ENCODE measurements around the gene OPCML. TPM values are rescaled to one million over a fixed set of nuclear protein-coding genes. Genes with fewer than 3 reads are reported as not detected.

Gene OPCML
- total RNA-seq, 1 experiment from 2014 or later = not detected

DNA sequence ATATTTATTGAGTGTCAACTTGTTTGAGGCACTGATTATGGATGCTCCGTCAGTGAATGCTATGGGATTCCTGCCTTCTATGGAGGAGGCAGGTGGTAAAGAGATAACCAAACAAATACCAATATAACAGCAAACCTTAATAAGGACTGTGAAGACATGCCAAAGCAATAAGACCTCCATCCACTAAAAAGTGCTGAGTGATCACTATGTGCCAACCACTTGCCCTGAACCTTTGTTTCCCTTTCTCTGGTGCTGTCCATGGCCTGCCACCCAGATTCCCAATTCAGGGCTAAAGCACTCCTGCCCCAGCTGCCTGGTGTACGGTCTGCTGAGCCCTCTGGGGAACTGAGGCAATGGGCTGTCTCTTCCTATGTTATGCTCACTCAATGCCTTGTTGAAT is 1074.9 kb downstream of the OPCML start:
- TF ChIP-seq, protein P1, sequence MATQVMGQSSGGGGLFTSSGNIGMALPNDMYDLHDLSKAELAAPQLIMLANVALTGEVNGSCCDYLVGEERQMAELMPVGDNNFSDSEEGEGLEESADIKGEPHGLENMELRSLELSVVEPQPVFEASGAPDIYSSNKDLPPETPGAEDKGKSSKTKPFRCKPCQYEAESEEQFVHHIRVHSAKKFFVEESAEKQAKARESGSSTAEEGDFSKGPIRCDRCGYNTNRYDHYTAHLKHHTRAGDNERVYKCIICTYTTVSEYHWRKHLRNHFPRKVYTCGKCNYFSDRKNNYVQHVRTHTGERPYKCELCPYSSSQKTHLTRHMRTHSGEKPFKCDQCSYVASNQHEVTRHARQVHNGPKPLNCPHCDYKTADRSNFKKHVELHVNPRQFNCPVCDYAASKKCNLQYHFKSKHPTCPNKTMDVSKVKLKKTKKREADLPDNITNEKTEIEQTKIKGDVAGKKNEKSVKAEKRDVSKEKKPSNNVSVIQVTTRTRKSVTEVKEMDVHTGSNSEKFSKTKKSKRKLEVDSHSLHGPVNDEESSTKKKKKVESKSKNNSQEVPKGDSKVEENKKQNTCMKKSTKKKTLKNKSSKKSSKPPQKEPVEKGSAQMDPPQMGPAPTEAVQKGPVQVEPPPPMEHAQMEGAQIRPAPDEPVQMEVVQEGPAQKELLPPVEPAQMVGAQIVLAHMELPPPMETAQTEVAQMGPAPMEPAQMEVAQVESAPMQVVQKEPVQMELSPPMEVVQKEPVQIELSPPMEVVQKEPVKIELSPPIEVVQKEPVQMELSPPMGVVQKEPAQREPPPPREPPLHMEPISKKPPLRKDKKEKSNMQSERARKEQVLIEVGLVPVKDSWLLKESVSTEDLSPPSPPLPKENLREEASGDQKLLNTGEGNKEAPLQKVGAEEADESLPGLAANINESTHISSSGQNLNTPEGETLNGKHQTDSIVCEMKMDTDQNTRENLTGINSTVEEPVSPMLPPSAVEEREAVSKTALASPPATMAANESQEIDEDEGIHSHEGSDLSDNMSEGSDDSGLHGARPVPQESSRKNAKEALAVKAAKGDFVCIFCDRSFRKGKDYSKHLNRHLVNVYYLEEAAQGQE (IDR thresholded peaks at IDR 0.05; ENCODE audit: insufficient read depth in 1 of 2, low read depth in 2 of 2, low read length in 1 of 2) = no peak
- TF ChIP-seq SIN3A (IDR thresholded peaks at IDR 0.05; ENCODE audit: borderline replicate concordance, insufficient read depth, low read depth, low read length) = no peak
- TF ChIP-seq, protein P2, sequence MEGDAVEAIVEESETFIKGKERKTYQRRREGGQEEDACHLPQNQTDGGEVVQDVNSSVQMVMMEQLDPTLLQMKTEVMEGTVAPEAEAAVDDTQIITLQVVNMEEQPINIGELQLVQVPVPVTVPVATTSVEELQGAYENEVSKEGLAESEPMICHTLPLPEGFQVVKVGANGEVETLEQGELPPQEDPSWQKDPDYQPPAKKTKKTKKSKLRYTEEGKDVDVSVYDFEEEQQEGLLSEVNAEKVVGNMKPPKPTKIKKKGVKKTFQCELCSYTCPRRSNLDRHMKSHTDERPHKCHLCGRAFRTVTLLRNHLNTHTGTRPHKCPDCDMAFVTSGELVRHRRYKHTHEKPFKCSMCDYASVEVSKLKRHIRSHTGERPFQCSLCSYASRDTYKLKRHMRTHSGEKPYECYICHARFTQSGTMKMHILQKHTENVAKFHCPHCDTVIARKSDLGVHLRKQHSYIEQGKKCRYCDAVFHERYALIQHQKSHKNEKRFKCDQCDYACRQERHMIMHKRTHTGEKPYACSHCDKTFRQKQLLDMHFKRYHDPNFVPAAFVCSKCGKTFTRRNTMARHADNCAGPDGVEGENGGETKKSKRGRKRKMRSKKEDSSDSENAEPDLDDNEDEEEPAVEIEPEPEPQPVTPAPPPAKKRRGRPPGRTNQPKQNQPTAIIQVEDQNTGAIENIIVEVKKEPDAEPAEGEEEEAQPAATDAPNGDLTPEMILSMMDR (IDR thresholded peaks at IDR 0.05) = no peak
- TF ChIP-seq POLR2AphosphoS5 (IDR thresholded peaks at IDR 0.05; ENCODE audit: low read depth, low read length) = no peak
- TF ChIP-seq TCF7L2 (IDR thresholded peaks at IDR 0.05; ENCODE audit: low read depth, low read length) = no peak
- intact Hi-C loops (cut with micrococcal nuclease; ENCODE audit: unreplicated experiment) = no loop called here
- no peak for ATAC-seq
- no TSS peak for BruUV-seq (replicated peaks)
- Histone ChIP-seq H3K9me3 (ENCODE audit: control insufficient read depth, insufficient read depth, low read depth, low read length) (no peaks in the 10 kb centered on the region), H3K27ac (ENCODE audit: low read length) (no peak overlapping the region), H3K4me3 (ENCODE audit: low read depth in 2 of 2, low read length in 2 of 2) (no peak overlapping the region), H3K4me1 (ENCODE audit: control insufficient read depth, insufficient read depth, low read length) (no peaks in the 10 kb centered on the region), H3K27me3 (ENCODE audit: control insufficient read depth, insufficient read depth, low read length) (no peaks in the 10 kb centered on the region), H3K36me3 (ENCODE audit: control insufficient read depth, insufficient read depth, low read length) (no peaks in the 10 kb centered on the region)
- DNase-seq (ENCODE audit: low read depth, low spot score) = no peak
- in situ Hi-C loops (cut with HindIII; ENCODE audit: low pct_unique_long_range_greater_than_20kb, low sequenced_read_pairs) = no loop called here
- POLR2A ChIA-PET = no interaction called here
- CTCF ChIA-PET = no interaction called here

DNA sequence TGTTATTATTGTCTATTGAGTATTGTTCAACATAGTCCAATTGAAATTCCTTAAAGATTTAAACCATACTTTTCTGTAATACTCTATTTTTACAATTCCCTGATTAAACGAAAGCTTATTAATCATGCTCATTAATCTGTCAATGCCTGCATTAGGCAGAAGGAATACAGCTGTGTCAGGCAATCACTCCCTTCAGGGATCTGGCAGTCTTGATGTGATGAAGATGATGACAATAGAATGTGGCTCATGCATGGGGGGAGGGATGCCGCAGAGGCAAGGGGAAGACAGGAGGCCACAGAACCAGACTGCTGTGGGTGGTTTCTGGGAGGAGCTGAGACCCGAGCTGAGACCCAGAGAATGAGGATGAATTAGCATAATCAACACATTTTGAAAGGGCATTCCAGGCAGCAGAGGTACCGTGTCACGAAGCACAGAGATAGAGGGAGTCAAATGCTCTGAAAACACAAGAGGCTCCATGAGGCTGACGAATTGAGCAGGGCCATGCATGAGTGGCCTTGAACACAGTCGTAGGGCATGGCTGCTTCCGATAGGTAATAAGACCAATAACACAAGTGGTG is 1075.5 kb downstream of the OPCML start:
- Histone ChIP-seq H3K4me1 (ENCODE audit: control insufficient read depth, insufficient read depth, low read length) (no peaks in the 10 kb centered on the region), H3K9me3 (ENCODE audit: control insufficient read depth, insufficient read depth, low read depth, low read length) (no peaks in the 10 kb centered on the region), H3K27me3 (ENCODE audit: control insufficient read depth, insufficient read depth, low read length) (no peaks in the 10 kb centered on the region), H3K36me3 (ENCODE audit: control insufficient read depth, insufficient read depth, low read length) (no peaks in the 10 kb centered on the region), H3K4me3 (ENCODE audit: low read depth in 2 of 2, low read length in 2 of 2) (no peak overlapping the region), H3K27ac (ENCODE audit: low read length) (no peak overlapping the region)
- intact Hi-C loops (cut with micrococcal nuclease; ENCODE audit: unreplicated experiment) = no loop called here
- no peak for DNase-seq (ENCODE audit: low read depth, low spot score)
- ChIA-PET POLR2A (no interaction called here), CTCF (no interaction called here)
- ATAC-seq = no peak
- TF ChIP-seq, protein P1 (IDR thresholded peaks at IDR 0.05; ENCODE audit: insufficient read depth in 1 of 2, low read depth in 2 of 2, low read length in 1 of 2) = no peak
- TF ChIP-seq SIN3A (IDR thresholded peaks at IDR 0.05; ENCODE audit: borderline replicate concordance, insufficient read depth, low read depth, low read length) (no peak), TCF7L2 (IDR thresholded peaks at IDR 0.05; ENCODE audit: low read depth, low read length) (no peak), POLR2AphosphoS5 (IDR thresholded peaks at IDR 0.05; ENCODE audit: low read depth, low read length) (no peak)
- TF ChIP-seq, protein P2 (IDR thresholded peaks at IDR 0.05) = no peak
- in situ Hi-C loops (cut with HindIII; ENCODE audit: low pct_unique_long_range_greater_than_20kb, low sequenced_read_pairs) = no loop called here
- no TSS peak for BruUV-seq (replicated peaks)
